ENCODE results near the gene AJAP1. TPM values are rescaled to one million over a fixed set of nuclear protein-coding genes. Genes with fewer than 3 reads are reported as not detected.

The AJAP1 gene
- total and polyA plus RNA-seq, 2 donors (not counting 1 experiment from before 2014, with no cell fraction given): 0.01 TPM; not detected in 1

DNA sequence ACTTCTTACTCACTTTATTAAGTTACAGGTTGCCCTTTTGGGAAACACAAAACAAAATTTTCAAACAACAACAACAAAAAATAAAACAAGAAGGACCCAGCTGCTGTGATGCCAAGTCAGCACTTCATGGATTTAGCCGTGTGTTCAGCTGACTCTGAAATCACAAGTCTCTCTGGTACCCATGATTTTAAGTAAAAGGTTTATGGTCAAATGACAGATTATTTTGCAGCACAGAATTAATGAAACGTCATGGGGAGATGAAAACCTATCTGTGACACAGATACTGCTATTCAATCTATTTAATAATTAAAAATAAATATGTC is 7.1 kb downstream of the AJAP1 start:
- Histone ChIP-seq H2AFZ (ENCODE audit: low read length) (no peak overlapping the region), H3K9ac (ENCODE audit: insufficient read depth, low read length) (no peak overlapping the region), H3K36me3 (ENCODE audit: control insufficient read depth, insufficient read depth, low read length) (no peaks in the 10 kb centered on the region), H3K4me3 (replicated peaks in 1 of 4; ENCODE audit: control extremely low read depth in 1 of 4, insufficient read depth in 1 of 4, low read depth in 3 of 4, low read length in 4 of 4) (no peak overlapping the region), H3K4me1 (ENCODE audit: control insufficient read depth, extremely low read depth, insufficient read depth, low read length) (no peaks in the 10 kb centered on the region), H3K4me2 (ENCODE audit: extremely low read depth, insufficient read depth, low read length) (no peak overlapping the region), H3K27me3 (ENCODE audit: control insufficient read depth, insufficient read depth, low read length) (no peaks in the 10 kb centered on the region), H3K9me3 (ENCODE audit: control insufficient read depth, insufficient read depth, low read depth, low read length) (no peaks in the 10 kb centered on the region), H3K79me2 (ENCODE audit: control insufficient read depth, insufficient read depth, low read length) (no peaks in the 10 kb centered on the region), H4K20me1 (ENCODE audit: control insufficient read depth, extremely low read depth, insufficient read depth, low read length) (no peaks in the 10 kb centered on the region), H3K27ac (ENCODE audit: insufficient read depth, low read length) (no peak overlapping the region)
- no peak for DNase-seq (ENCODE audit: low read depth in 2 of 2)
- TF ChIP-seq EZH2 (IDR thresholded peaks at IDR 0.05; ENCODE audit: low read length, missing control alignments): no peak
- TF ChIP-seq, protein P1, sequence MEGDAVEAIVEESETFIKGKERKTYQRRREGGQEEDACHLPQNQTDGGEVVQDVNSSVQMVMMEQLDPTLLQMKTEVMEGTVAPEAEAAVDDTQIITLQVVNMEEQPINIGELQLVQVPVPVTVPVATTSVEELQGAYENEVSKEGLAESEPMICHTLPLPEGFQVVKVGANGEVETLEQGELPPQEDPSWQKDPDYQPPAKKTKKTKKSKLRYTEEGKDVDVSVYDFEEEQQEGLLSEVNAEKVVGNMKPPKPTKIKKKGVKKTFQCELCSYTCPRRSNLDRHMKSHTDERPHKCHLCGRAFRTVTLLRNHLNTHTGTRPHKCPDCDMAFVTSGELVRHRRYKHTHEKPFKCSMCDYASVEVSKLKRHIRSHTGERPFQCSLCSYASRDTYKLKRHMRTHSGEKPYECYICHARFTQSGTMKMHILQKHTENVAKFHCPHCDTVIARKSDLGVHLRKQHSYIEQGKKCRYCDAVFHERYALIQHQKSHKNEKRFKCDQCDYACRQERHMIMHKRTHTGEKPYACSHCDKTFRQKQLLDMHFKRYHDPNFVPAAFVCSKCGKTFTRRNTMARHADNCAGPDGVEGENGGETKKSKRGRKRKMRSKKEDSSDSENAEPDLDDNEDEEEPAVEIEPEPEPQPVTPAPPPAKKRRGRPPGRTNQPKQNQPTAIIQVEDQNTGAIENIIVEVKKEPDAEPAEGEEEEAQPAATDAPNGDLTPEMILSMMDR (conservative IDR thresholded peaks at IDR 0.05 in 1 of 2, IDR thresholded peaks at IDR 0.05 in 1 of 2; ENCODE audit: low read depth in 1 of 2, low read length in 2 of 2): no peak

DNA sequence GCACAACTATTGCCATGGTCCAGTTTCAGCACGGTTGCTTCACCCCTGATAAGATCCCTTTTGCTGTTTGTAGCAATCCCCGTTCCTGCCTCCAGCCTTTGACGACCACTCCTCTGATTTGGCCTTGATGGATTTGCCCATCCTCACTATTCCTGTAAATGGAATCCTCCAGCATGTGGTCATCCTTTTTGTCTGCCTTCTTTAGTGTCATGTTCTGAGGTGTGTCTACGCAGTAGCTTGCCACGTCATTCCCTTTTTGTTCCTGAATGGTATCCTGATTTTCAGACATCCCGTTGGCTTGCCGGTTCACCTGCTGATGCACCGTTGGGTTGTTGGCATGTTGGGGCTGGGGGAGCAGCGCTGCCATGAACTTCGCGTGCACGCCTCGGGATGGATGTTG is 7.8 kb downstream of the AJAP1 start:
- H3K9ac ChIP-seq (ENCODE audit: insufficient read depth, low read length): no peak overlapping the region
- no peaks in the 10 kb centered on the region for H3K27me3 ChIP-seq (ENCODE audit: control insufficient read depth, insufficient read depth, low read length)
- no peaks in the 10 kb centered on the region for H3K4me1 ChIP-seq (ENCODE audit: control insufficient read depth, extremely low read depth, insufficient read depth, low read length)
- no peak overlapping the region for H3K27ac ChIP-seq (ENCODE audit: insufficient read depth, low read length)
- no peak overlapping the region for H2AFZ ChIP-seq (ENCODE audit: low read length)
- H3K9me3 ChIP-seq (ENCODE audit: control insufficient read depth, insufficient read depth, low read depth, low read length): no peaks in the 10 kb centered on the region
- no peak overlapping the region for H3K4me3 ChIP-seq (replicated peaks in 1 of 4; ENCODE audit: control extremely low read depth in 1 of 4, insufficient read depth in 1 of 4, low read depth in 3 of 4, low read length in 4 of 4)
- TF ChIP-seq, protein P1 (conservative IDR thresholded peaks at IDR 0.05 in 1 of 2, IDR thresholded peaks at IDR 0.05 in 1 of 2; ENCODE audit: low read depth in 1 of 2, low read length in 2 of 2): no peak
- no peak for TF ChIP-seq EZH2 (IDR thresholded peaks at IDR 0.05; ENCODE audit: low read length, missing control alignments)
- no peaks in the 10 kb centered on the region for H3K79me2 ChIP-seq (ENCODE audit: control insufficient read depth, insufficient read depth, low read length)
- H4K20me1 ChIP-seq (ENCODE audit: control insufficient read depth, extremely low read depth, insufficient read depth, low read length): no peaks in the 10 kb centered on the region
- DNase-seq (ENCODE audit: low read depth in 2 of 2): no peak
- H3K36me3 ChIP-seq (ENCODE audit: control insufficient read depth, insufficient read depth, low read length): no peaks in the 10 kb centered on the region
- H3K4me2 ChIP-seq (ENCODE audit: extremely low read depth, insufficient read depth, low read length): no peak overlapping the region

DNA sequence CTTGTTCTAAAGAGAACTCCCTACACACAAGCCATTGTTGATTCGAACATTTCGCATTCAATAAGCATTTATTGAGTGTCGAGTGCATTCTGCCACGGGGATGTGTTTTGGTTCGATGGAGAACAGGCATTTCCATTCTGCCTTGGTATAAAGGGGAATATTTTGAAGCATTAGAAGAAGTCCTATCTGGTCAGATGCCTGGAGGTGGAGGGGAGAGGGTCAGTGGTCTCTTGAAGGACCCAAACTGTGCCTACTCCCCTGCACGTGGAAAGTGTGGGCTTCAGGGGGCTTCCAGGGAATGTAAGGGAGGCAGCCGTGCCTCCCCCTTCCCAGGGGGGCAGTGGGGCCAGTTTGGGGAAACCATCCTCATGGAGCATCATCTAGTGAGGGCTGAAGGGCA is 8.3 kb downstream of the AJAP1 start:
- H3K79me2 ChIP-seq (ENCODE audit: control insufficient read depth, insufficient read depth, low read length): no peaks in the 10 kb centered on the region
- no peaks in the 10 kb centered on the region for H3K36me3 ChIP-seq (ENCODE audit: control insufficient read depth, insufficient read depth, low read length)
- TF ChIP-seq, protein P1 (conservative IDR thresholded peaks at IDR 0.05 in 1 of 2, IDR thresholded peaks at IDR 0.05 in 1 of 2; ENCODE audit: low read depth in 1 of 2, low read length in 2 of 2): no peak
- no peak for TF ChIP-seq EZH2 (IDR thresholded peaks at IDR 0.05; ENCODE audit: low read length, missing control alignments)
- no peak overlapping the region for H3K4me3 ChIP-seq (replicated peaks in 1 of 4; ENCODE audit: control extremely low read depth in 1 of 4, insufficient read depth in 1 of 4, low read depth in 3 of 4, low read length in 4 of 4)
- no peaks in the 10 kb centered on the region for H3K27me3 ChIP-seq (ENCODE audit: control insufficient read depth, insufficient read depth, low read length)
- no peak overlapping the region for H2AFZ ChIP-seq (ENCODE audit: low read length)
- no peak overlapping the region for H3K27ac ChIP-seq (ENCODE audit: insufficient read depth, low read length)
- no peaks in the 10 kb centered on the region for H3K9me3 ChIP-seq (ENCODE audit: control insufficient read depth, insufficient read depth, low read depth, low read length)
- no peaks in the 10 kb centered on the region for H4K20me1 ChIP-seq (ENCODE audit: control insufficient read depth, extremely low read depth, insufficient read depth, low read length)
- DNase-seq (ENCODE audit: low read depth in 2 of 2): no peak
- no peaks in the 10 kb centered on the region for H3K4me1 ChIP-seq (ENCODE audit: control insufficient read depth, extremely low read depth, insufficient read depth, low read length)
- H3K9ac ChIP-seq (ENCODE audit: insufficient read depth, low read length): no peak overlapping the region
- no peak overlapping the region for H3K4me2 ChIP-seq (ENCODE audit: extremely low read depth, insufficient read depth, low read length)

Measured in fibroblast of lung (primary cell).